Kidney tubule cell (primary cell): ENCODE measurements around the gene ARL16.

Experiments
- DNase-seq: peaks from one replicate; pipeline ENCODE4 v3.0.0-alpha.2; 2018; ENCODE audit warnings: low spot score

Gene ARL16, protein sequence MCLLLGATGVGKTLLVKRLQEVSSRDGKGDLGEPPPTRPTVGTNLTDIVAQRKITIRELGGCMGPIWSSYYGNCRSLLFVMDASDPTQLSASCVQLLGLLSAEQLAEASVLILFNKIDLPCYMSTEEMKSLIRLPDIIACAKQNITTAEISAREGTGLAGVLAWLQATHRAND

GRCh38 chr17:81683584-81684441 is at the start of gene ARL16, which contains the start of gene HGS:
Gene ARL16 (minus strand): TSS chr17:81683797. CDS start chr17:81683753, 44 bp downstream.
Gene HGS (plus strand): TSS chr17:81684011. CDS start chr17:81684067, 56 bp downstream.
- peak; percentile 100 for DNase-seq

DNA sequence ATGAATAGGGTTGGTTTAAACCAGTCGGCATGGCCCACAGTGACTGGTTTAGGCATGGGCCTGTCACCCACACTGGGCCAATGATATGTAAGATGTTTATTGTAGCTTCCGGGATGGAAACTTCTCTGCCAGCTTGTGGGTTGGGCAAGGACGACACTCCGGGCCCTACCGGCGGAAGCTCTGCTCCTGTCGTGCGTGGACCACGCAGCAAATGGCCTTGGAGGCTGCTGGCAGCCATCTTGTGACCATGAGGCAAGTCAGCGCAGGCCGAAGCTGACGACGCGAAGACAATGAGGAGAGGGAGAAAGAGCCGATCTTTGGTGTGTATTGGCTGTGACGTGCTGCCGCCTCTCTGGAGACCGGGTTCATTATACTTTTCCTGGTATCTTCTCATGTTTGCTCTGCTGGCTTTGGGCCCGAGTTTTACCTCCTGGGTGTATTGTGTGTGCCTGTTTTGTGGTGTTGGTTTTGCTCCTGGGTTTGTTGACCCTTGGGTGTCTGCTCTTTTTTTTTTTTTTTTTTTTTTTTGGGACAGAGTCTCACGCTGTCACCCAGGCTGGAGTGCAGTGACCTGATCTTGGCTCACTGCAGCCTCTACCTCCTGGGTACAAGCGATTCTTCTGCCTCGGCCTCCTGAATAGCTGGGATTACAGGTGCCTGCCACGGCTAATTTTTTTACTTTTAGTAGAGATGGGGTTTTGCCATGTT is 43.9 kb upstream of the ARL16 start:
- DNase-seq = no peak

- DNase-seq = no peak
These were observed 42.4 kb upstream of the ARL16 start for GRCh38 chr17:81726004-81726403.

DNA sequence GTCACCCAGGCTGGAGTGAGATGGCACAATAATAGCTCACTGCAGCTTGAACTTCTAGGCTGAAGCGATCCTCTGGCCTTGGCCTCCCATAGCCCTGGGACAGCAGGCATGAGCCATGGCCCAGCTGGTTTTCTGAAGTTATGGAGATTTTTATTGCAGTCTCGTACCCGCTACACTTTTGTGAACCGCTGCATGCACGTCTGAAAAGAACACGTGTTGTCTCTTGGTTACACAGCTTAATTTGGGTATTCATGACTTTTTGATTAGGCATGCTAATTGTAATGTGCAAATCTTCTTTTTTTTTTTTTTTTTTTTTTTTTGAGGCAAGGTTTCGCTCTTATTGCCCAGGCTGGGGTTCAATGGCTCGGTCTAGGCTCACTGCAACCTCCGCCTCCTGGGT is 41.8 kb upstream of the ARL16 start:
- DNase-seq = no peak

- DNase-seq = no peak
These were observed 40.1 kb upstream of the ARL16 start for GRCh38 chr17:81723651-81724209.

- DNase-seq = peak; percentile 80
These were observed 38.9 kb upstream of the ARL16 start for GRCh38 chr17:81722184-81723120.

DNA sequence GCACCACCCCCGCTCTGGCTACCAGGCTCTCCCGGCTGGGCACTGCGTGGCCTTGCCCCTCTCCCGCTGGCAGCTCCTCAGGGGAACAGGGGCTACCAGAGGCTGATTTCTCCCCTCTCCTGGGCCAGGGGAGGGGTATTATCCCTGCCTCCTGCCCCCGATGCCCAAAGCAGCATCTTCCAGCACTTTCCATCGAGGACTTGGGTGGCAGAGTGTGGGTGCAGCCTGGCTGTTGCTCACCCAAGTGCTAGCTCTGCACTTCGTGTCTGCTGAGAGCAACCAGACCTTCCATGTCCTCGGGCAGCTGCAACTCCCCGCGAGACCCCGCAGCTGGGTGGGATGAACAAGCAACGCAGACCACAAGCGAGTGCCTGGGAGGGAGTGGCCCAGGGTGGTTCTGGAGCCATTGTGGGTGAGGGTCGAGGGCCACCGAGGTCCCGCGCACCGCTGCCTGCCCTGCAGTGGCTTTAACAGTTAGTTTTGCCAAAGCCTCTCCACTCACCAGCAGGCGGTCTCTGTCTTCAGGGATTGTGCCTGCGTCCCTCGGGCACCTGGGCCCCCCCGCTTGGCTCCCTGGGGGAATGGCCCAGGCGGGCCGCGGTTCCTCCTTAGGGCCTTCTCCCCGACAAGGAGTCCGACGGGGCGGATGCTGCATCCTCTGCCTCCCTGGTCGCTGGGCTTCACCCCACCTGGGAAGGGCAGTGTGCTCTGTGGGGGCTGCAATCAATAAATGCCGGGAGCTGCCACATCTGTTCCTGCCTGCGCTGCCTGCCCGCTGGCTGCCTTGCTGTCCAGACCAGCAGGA is 36.9 kb upstream of the ARL16 start:
- no peak for DNase-seq

- DNase-seq = no peak
These were observed 36.0 kb upstream of the ARL16 start for GRCh38 chr17:81719410-81720266.

- DNase-seq = no peak
These were observed 34.1 kb upstream of the ARL16 start for GRCh38 chr17:81717766-81718089.

DNA sequence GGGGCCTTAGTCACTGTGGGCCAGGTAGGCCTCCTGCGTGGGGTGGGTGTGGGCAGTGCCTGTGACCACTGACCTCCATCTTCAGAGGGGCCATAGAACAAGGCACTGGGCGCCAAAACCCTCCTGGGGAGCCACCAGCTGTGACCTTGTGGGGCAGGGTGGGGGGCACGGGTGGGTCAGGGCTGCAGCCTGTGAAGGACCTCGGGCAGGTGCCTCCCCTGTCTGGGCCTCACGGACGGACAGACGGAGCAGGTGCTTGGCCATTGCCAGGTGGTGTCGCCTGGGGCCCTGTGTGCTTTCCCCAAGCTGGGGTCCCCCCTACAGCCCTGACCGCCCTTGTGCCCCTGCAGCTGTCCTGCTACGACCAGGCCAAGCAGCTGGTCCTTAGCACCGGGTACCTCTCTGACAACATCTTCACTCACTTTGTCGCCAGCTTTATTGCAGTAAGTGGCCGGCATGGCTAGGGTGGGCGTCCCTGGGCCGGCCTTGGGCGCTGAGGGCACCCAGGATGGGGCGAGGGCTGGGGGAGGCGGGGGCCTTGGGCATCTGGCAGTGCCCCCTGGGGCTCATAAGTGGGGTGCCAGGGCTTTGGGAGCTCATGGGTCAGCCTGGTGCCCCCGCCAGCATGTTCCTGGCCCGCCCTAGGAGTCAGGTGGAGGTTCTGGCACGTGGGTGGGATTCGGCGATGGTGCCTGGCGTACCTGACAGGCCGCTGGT is 33.6 kb upstream of the ARL16 start:
- DNase-seq = no peak

DNA sequence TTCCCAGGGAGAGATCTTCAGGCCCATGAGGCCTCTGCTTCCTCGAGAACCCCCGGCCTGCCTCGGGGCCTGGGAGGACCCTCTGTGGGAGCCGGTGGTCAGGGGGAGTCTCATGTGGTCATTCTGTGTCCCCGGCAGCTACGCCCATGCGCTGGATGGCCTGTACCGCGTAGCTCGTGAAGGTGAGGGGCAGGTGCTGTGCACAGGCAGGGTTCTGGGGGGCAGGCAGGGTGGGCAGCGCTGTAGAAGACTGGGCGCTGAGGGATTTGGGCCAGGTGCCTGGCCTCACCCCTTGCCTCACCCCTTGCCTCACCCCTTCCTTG is 33.0 kb upstream of the ARL16 start:
- no peak for DNase-seq

- DNase-seq = no peak
These were observed 32.5 kb upstream of the ARL16 start for GRCh38 chr17:81715872-81716673.

DNA sequence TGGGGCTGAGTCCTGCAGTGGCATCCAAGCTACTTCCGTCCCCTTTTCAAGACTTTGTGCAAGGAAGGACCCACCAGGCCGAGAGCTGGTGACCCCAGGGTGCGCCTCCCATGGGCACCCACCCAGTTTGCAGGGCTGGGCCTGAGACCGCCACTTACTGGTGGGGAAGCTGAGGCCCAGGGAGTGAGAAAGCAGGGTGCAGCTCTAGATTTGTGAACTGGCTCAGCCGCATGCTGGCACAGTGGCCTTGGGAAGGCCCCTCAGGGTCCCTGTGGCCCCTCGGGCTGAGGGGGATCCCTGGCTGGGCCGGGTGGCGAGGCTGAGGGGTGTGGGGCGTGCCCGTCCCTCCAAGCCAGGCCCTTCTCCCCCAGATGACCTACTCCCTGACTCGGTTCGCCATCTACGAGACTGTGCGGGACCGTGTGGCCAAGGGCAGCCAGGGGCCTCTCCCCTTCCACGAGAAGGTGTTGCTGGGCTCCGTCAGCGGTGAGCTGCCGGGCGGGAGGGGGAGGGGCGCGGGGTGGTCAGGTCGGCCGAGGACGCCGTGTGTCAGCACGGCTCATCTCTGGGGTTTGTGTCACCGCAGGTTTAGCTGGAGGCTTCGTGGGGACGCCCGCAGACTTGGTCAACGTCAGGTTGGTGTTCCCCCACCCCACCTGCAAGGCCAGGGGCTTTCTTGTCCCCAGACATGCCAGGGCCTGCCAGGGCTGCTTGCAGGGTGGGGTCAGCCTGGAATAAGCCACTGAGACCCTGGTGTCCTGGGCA is 31.7 kb upstream of the ARL16 start:
- DNase-seq = no peak

GRCh38 chr17:81714412-81715106 is 31.0 kb upstream of the ARL16 start:
- DNase-seq = no peak

DNA sequence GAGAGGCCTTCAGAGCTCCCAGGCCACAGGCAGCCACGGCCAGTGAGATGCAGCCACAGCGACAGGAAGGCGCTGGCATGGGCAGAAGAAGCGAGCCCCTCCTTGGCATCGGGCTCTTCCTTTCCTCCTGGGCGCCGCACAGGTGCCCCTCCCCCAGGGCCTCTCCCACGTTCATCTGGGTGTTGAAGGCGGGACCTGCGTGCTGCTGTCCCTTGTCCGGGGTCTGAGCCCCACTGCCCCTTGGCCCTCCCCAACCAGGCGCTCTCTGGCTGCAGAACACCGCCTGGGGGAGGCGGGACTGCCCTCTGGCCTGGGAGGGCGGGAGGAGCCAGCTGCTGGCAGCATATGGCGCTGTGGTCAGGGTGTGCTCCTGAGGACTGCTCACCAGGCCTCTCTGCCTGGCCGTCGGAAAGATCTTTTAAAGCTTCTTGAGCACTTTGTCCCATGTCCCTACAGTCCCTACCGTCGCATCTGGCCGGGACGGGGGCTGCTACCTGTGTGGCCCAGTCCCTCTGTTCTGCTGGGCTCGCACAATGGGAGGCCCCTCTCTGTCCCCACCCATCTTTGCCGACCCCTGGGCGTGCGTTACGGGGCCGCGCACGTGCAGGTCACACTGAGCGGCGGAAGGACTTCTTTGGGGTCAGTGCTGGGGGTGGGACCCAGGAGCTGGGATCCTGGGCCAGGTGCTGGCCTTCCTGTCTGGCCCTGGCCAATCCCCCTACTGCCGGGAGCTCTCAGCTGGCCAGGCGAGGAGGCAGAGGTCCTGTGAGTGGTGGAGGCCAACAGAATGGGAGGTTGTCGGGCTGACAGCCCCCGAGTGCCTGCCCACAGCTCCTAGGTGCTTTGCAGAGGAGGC is 30.2 kb upstream of the ARL16 start:
- peak; percentile 54 for DNase-seq

DNA sequence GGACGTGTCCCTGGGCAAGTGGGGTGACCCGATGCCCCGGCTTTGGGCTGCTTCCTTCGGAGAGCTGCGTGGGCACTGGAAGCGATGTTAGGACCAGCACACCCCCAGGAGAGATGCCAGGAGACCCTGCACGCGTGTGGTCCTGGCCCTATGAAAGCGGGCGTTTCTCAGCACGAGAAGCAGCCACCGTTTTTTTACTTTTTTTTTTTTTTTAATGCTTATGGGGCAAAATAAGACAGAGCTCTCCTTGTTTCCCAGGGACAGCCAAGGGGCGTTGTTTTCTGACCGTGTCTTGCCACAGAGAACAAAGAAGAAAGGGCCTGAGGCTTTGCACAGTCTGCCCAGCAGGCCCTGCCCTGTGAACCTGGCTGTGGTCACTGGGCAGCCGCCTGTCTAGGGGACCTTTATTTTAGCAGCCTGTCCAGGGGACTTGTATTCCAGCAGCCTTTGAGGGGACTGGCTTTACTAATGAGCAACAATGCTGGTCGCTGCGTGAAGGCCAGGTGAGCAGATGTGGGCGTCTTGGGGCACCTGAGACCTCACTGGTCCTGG is 29.5 kb upstream of the ARL16 start:
- peak; percentile 47 for DNase-seq
